Liver (tissue), 9 donors: ENCODE results near the gene GARIN5B. TPM values are rescaled to one million over a fixed set of nuclear protein-coding genes. Genes with fewer than 3 reads are reported as not detected.

Experiments
- DNase-seq: peaks from one replicate; pipeline ENCODE4 v3.0.0-alpha.2; 2017; ENCODE audit warnings: low spot score
- H3K27ac ChIP-seq, 2 donors: one replicate each; pipeline ENCODE4 v1.7.0; 2013; ENCODE audit warnings: inconsistent platforms in 2 of 2, low read length in 2 of 2, control low read depth in 1 of 2, low read depth in 1 of 2, mild to moderate bottlenecking in 1 of 2
- H3K27me3 ChIP-seq, 4 donors: one replicate each; pipeline versions ENCODE4 v1.6.1 to v1.7.0; 2013; ENCODE audit warnings: low read length in 3 of 4, inconsistent platforms in 1 of 4, mild to moderate bottlenecking in 1 of 4, moderate library complexity in 1 of 4; ENCODE audit not compliant: control insufficient read depth in 4 of 4, insufficient read depth in 4 of 4
- H3K36me3 ChIP-seq, 4 donors: one replicate each; pipeline versions ENCODE4 v1.6.1 to v1.7.0; 2013; ENCODE audit warnings: low read length in 3 of 4, mild to moderate bottlenecking in 3 of 4, low read depth in 1 of 4, moderate library complexity in 1 of 4; ENCODE audit not compliant: control insufficient read depth in 4 of 4, insufficient read depth in 3 of 4
- H3K4me1 ChIP-seq, 4 donors: one replicate each; pipeline versions ENCODE4 v1.6.1 to v1.7.0; 2013; ENCODE audit warnings: low read length in 3 of 4, mild to moderate bottlenecking in 3 of 4, moderate library complexity in 1 of 4; ENCODE audit not compliant: control insufficient read depth in 4 of 4, insufficient read depth in 4 of 4
- H3K4me3 ChIP-seq, 3 donors: one replicate each; pipeline versions ENCODE4 v1.6.1 to v1.7.0; 2013; ENCODE audit warnings: low read length in 3 of 3, control low read depth in 1 of 3, low read depth in 1 of 3, mild to moderate bottlenecking in 1 of 3
- H3K9ac ChIP-seq, 2 donors: one replicate each; pipeline ENCODE4 v1.7.0; 2013; ENCODE audit warnings: low read length in 2 of 2, mild to moderate bottlenecking in 2 of 2, moderate library complexity in 2 of 2, control low read depth in 1 of 2, low read depth in 1 of 2
- H3K9me3 ChIP-seq, 4 donors: one replicate each; pipeline versions ENCODE4 v1.6.1 to v1.7.0; 2013; ENCODE audit warnings: low read length in 3 of 4; ENCODE audit not compliant: control insufficient read depth in 4 of 4
- ATF3 ChIP-seq: IDR thresholded peaks from 2 replicates; pipeline ENCODE4 v1.6.1; 2016; ENCODE audit warnings: antibody characterized with exemption
- CTCF ChIP-seq: fragments of 150-350 bp; IDR thresholded peaks from 2 replicates; pipeline ENCODE4 v1.5.1; 2017; ENCODE audit warnings: improper control_type of control experiment, low read depth, low read length; ENCODE audit not compliant: missing input control
- FOXA1 ChIP-seq: IDR thresholded peaks from 2 replicates; pipeline ENCODE4 v1.6.1; 2016; ENCODE audit warnings: antibody characterized with exemption
- FOXA2 ChIP-seq: IDR thresholded peaks from 2 replicates; pipeline ENCODE4 v1.6.1; 2016; ENCODE audit warnings: antibody characterized with exemption
- GABPA ChIP-seq, 2 donors: IDR thresholded peaks in 1 of 2; conservative IDR thresholded peaks in 1 of 2; 2 replicates each; pipeline ENCODE4 v1.6.1; 2016; ENCODE audit warnings: antibody characterized with exemption in 2 of 2, mild to moderate bottlenecking in 1 of 2, moderate library complexity in 1 of 2
- HNF4A ChIP-seq, 2 donors: conservative IDR thresholded peaks; 2 replicates each; pipeline ENCODE4 v1.6.1; 2016; ENCODE audit warnings: antibody characterized with exemption in 2 of 2, mild to moderate bottlenecking in 2 of 2
- JUND ChIP-seq, 2 donors: IDR thresholded peaks; 2 replicates each; pipeline ENCODE4 v1.6.1; 2016; ENCODE audit warnings: antibody characterized with exemption in 2 of 2
- MAX ChIP-seq: IDR thresholded peaks from 2 replicates; pipeline ENCODE4 v1.6.1; 2016; ENCODE audit warnings: antibody characterized with exemption
- NR2F2 ChIP-seq: IDR thresholded peaks from 2 replicates; pipeline ENCODE4 v1.6.1; 2016; ENCODE audit warnings: antibody characterized with exemption
- RAD21 ChIP-seq, 2 donors: IDR thresholded peaks; 2 replicates each; pipeline ENCODE4 v1.6.1; 2016; ENCODE audit warnings: antibody characterized with exemption in 2 of 2, mild to moderate bottlenecking in 2 of 2
- REST ChIP-seq: IDR thresholded peaks from 2 replicates; pipeline ENCODE4 v1.6.1; 2016; ENCODE audit warnings: antibody characterized with exemption, mild to moderate bottlenecking
- TAF1 ChIP-seq: conservative IDR thresholded peaks from 2 replicates; pipeline ENCODE4 v1.6.1; 2016; ENCODE audit warnings: antibody characterized with exemption, mild to moderate bottlenecking
- YY1 ChIP-seq: IDR thresholded peaks from 2 replicates; pipeline ENCODE4 v1.6.1; 2016; ENCODE audit warnings: antibody characterized with exemption, mild to moderate bottlenecking
- ZBTB33 ChIP-seq: IDR thresholded peaks from 2 replicates; pipeline ENCODE4 v1.6.1; 2016; ENCODE audit warnings: antibody characterized with exemption
- WGBS: extraction: QIAGEN DNeasy Blood & Tissue Kit; methylation state at CpG from one replicate; pipeline ENCODE4 v1.1.7; 2013; 5-methylcytosine and 5-hydroxymethylcytosine counted together
- polyA plus RNA-seq, 2 donors: library from polyadenylated mRNA; stranded (reverse) in 1 of 2; unstranded in 1 of 2; fragments of 200-250 nt in 1 of 2; fragments of >200 nt in 1 of 2; fragmentation: Nextera tagmentation in 1 of 2; extraction: Ambion mirVana in 1 of 2; gene quantifications; one replicate each; pipeline versions ENCODE4 v1.2.1 to v1.2.3, GENCODE V29; 2013 to 2015
- total RNA-seq, 2 donors: library from RNA; depleted of rRNA; stranded (reverse); fragments of >200 nt; gene quantifications; one replicate each; pipeline ENCODE4 v1.2.3, GENCODE V29; 2014
- donor health status: healthy.
- donor health status: healthy.
- donor health status: healthy.
- donor health status: healthy.
- donor health status: healthy.

The GARIN5B gene
- total and polyA plus RNA-seq, 4 donors, result not detected

GRCh38 chr19:55352549-55353145 lies 10.4 kb downstream of the GARIN5B start:
- TF ChIP-seq MAX, result no peak
- no peak for TF ChIP-seq CTCF
- no peak for TF ChIP-seq RAD21 (IDR thresholded peaks at IDR 0.05)
- no peak for TF ChIP-seq ATF3
- no peak for TF ChIP-seq JUND (IDR thresholded peaks at IDR 0.05)
- no peak for TF ChIP-seq NR2F2
- H3K27ac ChIP-seq, result no peak overlapping the region
- peaks cover 0 to 8% (median 6%) of the 10 kb centered on the region in 4 donors for H3K27me3 ChIP-seq
- no peak overlapping the region for H3K4me3 ChIP-seq
- no peak overlapping the region for H3K9ac ChIP-seq
- peaks cover 0 to 4% (median 1%) of the 10 kb centered on the region in 4 donors for H3K4me1 ChIP-seq
- no peaks in the 10 kb centered on the region for H3K9me3 ChIP-seq
- 56% methylated on average over 25 of the region's 25 CpGs for WGBS
- DNase-seq, result no peak
- no peaks in the 10 kb centered on the region for H3K36me3 ChIP-seq

GRCh38 chr19:55352040-55352439 lies 11.0 kb downstream of the GARIN5B start:
- DNase-seq, result no peak
- Histone ChIP-seq H3K4me3 (no peak overlapping the region), H3K27ac (no peak overlapping the region), H3K4me1 (peaks cover 0 to 4% (median 1%) of the 10 kb centered on the region in 4 donors), H3K9ac (no peak overlapping the region), H3K9me3 (no peaks in the 10 kb centered on the region), H3K27me3 (peaks cover 0 to 8% (median 6%) of the 10 kb centered on the region in 4 donors), H3K36me3 (no peaks in the 10 kb centered on the region)
- no peak for TF ChIP-seq JUND (IDR thresholded peaks at IDR 0.05)
- TF ChIP-seq RAD21 (IDR thresholded peaks at IDR 0.05), result no peak
- 74% methylated on average over 6 of the region's 6 CpGs for WGBS

- H3K27ac ChIP-seq, result no peak overlapping the region
- no peaks in the 10 kb centered on the region for H3K9me3 ChIP-seq
- H3K4me1 ChIP-seq, result peaks cover 0 to 4% (median 1%) of the 10 kb centered on the region in 4 donors
- H3K36me3 ChIP-seq, result peaks cover 0 to 2% (median 0%) of the 10 kb centered on the region in 4 donors
- DNase-seq, result no peak
- peaks cover 0 to 8% (median 6%) of the 10 kb centered on the region in 4 donors for H3K27me3 ChIP-seq
- H3K9ac ChIP-seq, result no peak overlapping the region
- no peak overlapping the region for H3K4me3 ChIP-seq
- WGBS, result 79% methylated on average over 11 of the region's 11 CpGs
- no peak for TF ChIP-seq TAF1
- no peak for TF ChIP-seq HNF4A (conservative IDR thresholded peaks at IDR 0.05)
- no peak for TF ChIP-seq FOXA1
- TF ChIP-seq REST, result no peak
- TF ChIP-seq FOXA2, result no peak
- TF ChIP-seq CTCF, result no peak
- TF ChIP-seq JUND (IDR thresholded peaks at IDR 0.05), result no peak
- no peak for TF ChIP-seq ZBTB33
- TF ChIP-seq GABPA (IDR thresholded peaks at IDR 0.05 in 1 of 2, conservative IDR thresholded peaks at IDR 0.05 in 1 of 2), result no peak
- TF ChIP-seq NR2F2, result no peak
- no peak for TF ChIP-seq YY1
- no peak for TF ChIP-seq ATF3
Observed at GRCh38 chr19:55350620-55351315, 12.3 kb downstream of the GARIN5B start.
